Liver (tissue), 9 donors: Measurements from ENCODE around the gene COPZ1. TPM values are rescaled to one million over a fixed set of nuclear protein-coding genes. Genes with fewer than 3 reads are reported as not detected.

ENCODE experiments used
- DNase-seq: peaks from one replicate; pipeline ENCODE4 v3.0.0-alpha.2; 2017; ENCODE audit warnings: low spot score
- H3K27ac ChIP-seq, 2 donors: one replicate each; pipeline ENCODE4 v1.7.0; 2013; ENCODE audit warnings: inconsistent platforms in 2 of 2, low read length in 2 of 2, control low read depth in 1 of 2, low read depth in 1 of 2, mild to moderate bottlenecking in 1 of 2
- H3K27me3 ChIP-seq, 4 donors: one replicate each; pipeline versions ENCODE4 v1.6.1 to v1.7.0; 2013; ENCODE audit warnings: low read length in 3 of 4, inconsistent platforms in 1 of 4, mild to moderate bottlenecking in 1 of 4, moderate library complexity in 1 of 4; ENCODE audit not compliant: control insufficient read depth in 4 of 4, insufficient read depth in 4 of 4
- H3K36me3 ChIP-seq, 4 donors: one replicate each; pipeline versions ENCODE4 v1.6.1 to v1.7.0; 2013; ENCODE audit warnings: low read length in 3 of 4, mild to moderate bottlenecking in 3 of 4, low read depth in 1 of 4, moderate library complexity in 1 of 4; ENCODE audit not compliant: control insufficient read depth in 4 of 4, insufficient read depth in 3 of 4
- H3K4me1 ChIP-seq, 4 donors: one replicate each; pipeline versions ENCODE4 v1.6.1 to v1.7.0; 2013; ENCODE audit warnings: low read length in 3 of 4, mild to moderate bottlenecking in 3 of 4, moderate library complexity in 1 of 4; ENCODE audit not compliant: control insufficient read depth in 4 of 4, insufficient read depth in 4 of 4
- H3K4me3 ChIP-seq, 3 donors: one replicate each; pipeline versions ENCODE4 v1.6.1 to v1.7.0; 2013; ENCODE audit warnings: low read length in 3 of 3, control low read depth in 1 of 3, low read depth in 1 of 3, mild to moderate bottlenecking in 1 of 3
- H3K9ac ChIP-seq, 2 donors: one replicate each; pipeline ENCODE4 v1.7.0; 2013; ENCODE audit warnings: low read length in 2 of 2, mild to moderate bottlenecking in 2 of 2, moderate library complexity in 2 of 2, control low read depth in 1 of 2, low read depth in 1 of 2
- H3K9me3 ChIP-seq, 4 donors: one replicate each; pipeline versions ENCODE4 v1.6.1 to v1.7.0; 2013; ENCODE audit warnings: low read length in 3 of 4; ENCODE audit not compliant: control insufficient read depth in 4 of 4
- ATF3 ChIP-seq: IDR thresholded peaks from 2 replicates; pipeline ENCODE4 v1.6.1; 2016; ENCODE audit warnings: antibody characterized with exemption
- CTCF ChIP-seq: fragments of 150-350 bp; IDR thresholded peaks from 2 replicates; pipeline ENCODE4 v1.5.1; 2017; ENCODE audit warnings: improper control_type of control experiment, low read depth, low read length; ENCODE audit not compliant: missing input control
- FOXA1 ChIP-seq: IDR thresholded peaks from 2 replicates; pipeline ENCODE4 v1.6.1; 2016; ENCODE audit warnings: antibody characterized with exemption
- HNF4A ChIP-seq, 2 donors: conservative IDR thresholded peaks; 2 replicates each; pipeline ENCODE4 v1.6.1; 2016; ENCODE audit warnings: antibody characterized with exemption in 2 of 2, mild to moderate bottlenecking in 2 of 2
- JUND ChIP-seq, 2 donors: IDR thresholded peaks; 2 replicates each; pipeline ENCODE4 v1.6.1; 2016; ENCODE audit warnings: antibody characterized with exemption in 2 of 2
- NR2F2 ChIP-seq: IDR thresholded peaks from 2 replicates; pipeline ENCODE4 v1.6.1; 2016; ENCODE audit warnings: antibody characterized with exemption
- RAD21 ChIP-seq, 2 donors: IDR thresholded peaks; 2 replicates each; pipeline ENCODE4 v1.6.1; 2016; ENCODE audit warnings: antibody characterized with exemption in 2 of 2, mild to moderate bottlenecking in 2 of 2
- REST ChIP-seq: IDR thresholded peaks from 2 replicates; pipeline ENCODE4 v1.6.1; 2016; ENCODE audit warnings: antibody characterized with exemption, mild to moderate bottlenecking
- RXRA ChIP-seq, 2 donors: IDR thresholded peaks; 2 replicates each; pipeline ENCODE4 v1.6.1; 2017 to 2018; ENCODE audit warnings: antibody characterized with exemption in 2 of 2, mild to moderate bottlenecking in 1 of 2
- SP1 ChIP-seq: IDR thresholded peaks from 2 replicates; pipeline ENCODE4 v1.6.1; 2018; ENCODE audit warnings: antibody characterized with exemption, mild to moderate bottlenecking
- TAF1 ChIP-seq: conservative IDR thresholded peaks from 2 replicates; pipeline ENCODE4 v1.6.1; 2016; ENCODE audit warnings: antibody characterized with exemption, mild to moderate bottlenecking
- YY1 ChIP-seq: IDR thresholded peaks from 2 replicates; pipeline ENCODE4 v1.6.1; 2016; ENCODE audit warnings: antibody characterized with exemption, mild to moderate bottlenecking
- WGBS: extraction: QIAGEN DNeasy Blood & Tissue Kit; methylation state at CpG from one replicate; pipeline ENCODE4 v1.1.7; 2013; 5-methylcytosine and 5-hydroxymethylcytosine counted together
- polyA plus RNA-seq, 2 donors: library from polyadenylated mRNA; stranded (reverse) in 1 of 2; unstranded in 1 of 2; fragments of 200-250 nt in 1 of 2; fragments of >200 nt in 1 of 2; fragmentation: Nextera tagmentation in 1 of 2; extraction: Ambion mirVana in 1 of 2; gene quantifications; one replicate each; pipeline versions ENCODE4 v1.2.1 to v1.2.3, GENCODE V29; 2013 to 2015
- total RNA-seq, 2 donors: library from RNA; depleted of rRNA; stranded (reverse); fragments of >200 nt; gene quantifications; one replicate each; pipeline ENCODE4 v1.2.3, GENCODE V29; 2014
- TF ChIP-seq, protein P1 (sequence below): IDR thresholded peaks from 2 replicates; pipeline ENCODE4 v1.6.1; 2016; ENCODE audit warnings: antibody characterized with exemption
- TF ChIP-seq, protein P2 (sequence below): IDR thresholded peaks from 2 replicates; pipeline ENCODE4 v1.6.1; 2016; ENCODE audit warnings: antibody characterized with exemption
- donor health status: healthy.
- donor health status: healthy.
- donor health status: healthy.
- donor health status: healthy.
- donor health status: healthy.

Gene COPZ1
- total and polyA plus RNA-seq, 4 donors: 54.6 to 92.6 (median 79.8) TPM

- H3K9me3 ChIP-seq: no peaks in the 10 kb centered on the region
- DNase-seq: no peak
- H3K27me3 ChIP-seq: no peaks in the 10 kb centered on the region
- H3K36me3 ChIP-seq: peaks cover 0 to 6% (median 1%) of the 10 kb centered on the region in 4 donors
- no peak overlapping the region for H3K4me3 ChIP-seq
- no peak overlapping the region for H3K9ac ChIP-seq
- WGBS: 90% methylated on average over 3 of the region's 3 CpGs
- TF ChIP-seq, protein P1, sequence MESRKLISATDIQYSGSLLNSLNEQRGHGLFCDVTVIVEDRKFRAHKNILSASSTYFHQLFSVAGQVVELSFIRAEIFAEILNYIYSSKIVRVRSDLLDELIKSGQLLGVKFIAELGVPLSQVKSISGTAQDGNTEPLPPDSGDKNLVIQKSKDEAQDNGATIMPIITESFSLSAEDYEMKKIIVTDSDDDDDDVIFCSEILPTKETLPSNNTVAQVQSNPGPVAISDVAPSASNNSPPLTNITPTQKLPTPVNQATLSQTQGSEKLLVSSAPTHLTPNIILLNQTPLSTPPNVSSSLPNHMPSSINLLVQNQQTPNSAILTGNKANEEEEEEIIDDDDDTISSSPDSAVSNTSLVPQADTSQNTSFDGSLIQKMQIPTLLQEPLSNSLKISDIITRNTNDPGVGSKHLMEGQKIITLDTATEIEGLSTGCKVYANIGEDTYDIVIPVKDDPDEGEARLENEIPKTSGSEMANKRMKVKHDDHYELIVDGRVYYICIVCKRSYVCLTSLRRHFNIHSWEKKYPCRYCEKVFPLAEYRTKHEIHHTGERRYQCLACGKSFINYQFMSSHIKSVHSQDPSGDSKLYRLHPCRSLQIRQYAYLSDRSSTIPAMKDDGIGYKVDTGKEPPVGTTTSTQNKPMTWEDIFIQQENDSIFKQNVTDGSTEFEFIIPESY: no peak
- TF ChIP-seq YY1 (no peak), RAD21 (IDR thresholded peaks at IDR 0.05) (no peak), RXRA (IDR thresholded peaks at IDR 0.05) (no peak), JUND (IDR thresholded peaks at IDR 0.05) (no peak), TAF1 (no peak)
- H3K4me1 ChIP-seq: peaks cover 0 to 3% (median 1%) of the 10 kb centered on the region in 4 donors
- no peak overlapping the region for H3K27ac ChIP-seq
Measured at GRCh38 chr12:54389134-54389508, 64.2 kb downstream of the COPZ1 start.

- Histone ChIP-seq H3K27ac (no peak overlapping the region), H3K4me3 (no peak overlapping the region), H3K36me3 (peaks cover 0 to 8% (median 5%) of the 10 kb centered on the region in 4 donors), H3K9ac (no peak overlapping the region), H3K27me3 (no peaks in the 10 kb centered on the region), H3K4me1 (peaks cover 0 to 3% (median 1%) of the 10 kb centered on the region in 4 donors), H3K9me3 (no peaks in the 10 kb centered on the region)
- TF ChIP-seq REST (no peak), ATF3 (no peak), RAD21 (IDR thresholded peaks at IDR 0.05) (no peak), FOXA1 (no peak), YY1 (no peak), JUND (IDR thresholded peaks at IDR 0.05) (no peak), CTCF (no peak), SP1 (no peak), NR2F2 (no peak), HNF4A (conservative IDR thresholded peaks at IDR 0.05) (no peak)
- TF ChIP-seq, protein P2, sequence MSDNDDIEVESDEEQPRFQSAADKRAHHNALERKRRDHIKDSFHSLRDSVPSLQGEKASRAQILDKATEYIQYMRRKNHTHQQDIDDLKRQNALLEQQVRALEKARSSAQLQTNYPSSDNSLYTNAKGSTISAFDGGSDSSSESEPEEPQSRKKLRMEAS: no peak
- TF ChIP-seq, protein P1: no peak
- WGBS: 94% methylated on average over 5 of the region's 5 CpGs
- no peak for DNase-seq
Measured at GRCh38 chr12:54389607-54390175, 64.8 kb downstream of the COPZ1 start.
